HG03439 (cell line): ENCODE measurements around the gene DPY19L1.
"Not testable (repeated sequence)": the region's sequence is repeated elsewhere in the genome, so short reads cannot be mapped to it uniquely, and the experiment has no call there.

Source experiments
- ATAC-seq: cut with Tn5 transposase; IDR thresholded peaks from one replicate; pipeline ENCODE4 v1.9.1; 2021; ENCODE audit warnings: mild to moderate bottlenecking, moderate library complexity; ENCODE audit not compliant: unreplicated experiment

Gene DPY19L1

DNA sequence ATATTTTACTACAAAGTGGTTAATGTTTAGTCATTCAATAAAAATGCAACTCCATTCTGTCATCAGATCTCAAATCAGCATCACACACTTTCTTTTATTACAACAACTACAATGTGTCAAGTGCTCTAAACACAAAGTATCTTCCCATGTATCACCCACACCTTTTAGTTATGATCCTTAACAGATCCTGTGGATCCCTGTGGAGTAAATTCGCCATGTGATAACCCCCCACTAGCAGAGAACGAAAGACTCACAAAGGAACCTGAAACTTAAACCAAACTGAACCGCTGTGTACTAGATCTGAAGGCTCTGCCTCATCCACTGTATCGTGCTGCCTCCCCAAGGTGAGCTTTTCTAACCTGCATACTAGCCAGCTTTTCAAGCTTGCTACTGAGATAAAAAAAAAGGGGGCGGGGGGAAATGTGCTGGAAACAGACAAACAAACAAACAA, 1.7 kb downstream of the DPY19L1 start:
- no peak for ATAC-seq

DNA sequence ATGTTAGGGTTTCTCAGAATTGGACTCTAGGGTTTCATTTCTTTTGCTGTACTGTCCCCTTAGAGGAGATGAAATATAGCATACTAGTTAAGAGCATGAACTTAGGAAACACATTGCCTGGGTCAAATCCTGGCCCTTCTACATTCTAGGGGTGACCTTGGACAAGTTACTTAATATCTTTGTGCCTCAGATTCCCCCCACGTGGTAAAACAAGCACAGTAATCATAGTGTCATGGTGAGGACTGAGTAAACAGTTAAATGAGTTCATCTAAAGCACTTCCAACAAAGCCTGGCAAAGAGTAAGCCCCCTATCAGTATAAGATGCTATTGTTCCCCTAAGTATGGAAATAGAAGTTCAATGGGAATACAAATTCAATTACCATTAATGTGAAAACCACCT, 5.1 kb downstream of the DPY19L1 start:
- no peak for ATAC-seq

- no peak for ATAC-seq
These were observed 6.4 kb downstream of the DPY19L1 start for GRCh38 chr7:35030848-35031247.

DNA sequence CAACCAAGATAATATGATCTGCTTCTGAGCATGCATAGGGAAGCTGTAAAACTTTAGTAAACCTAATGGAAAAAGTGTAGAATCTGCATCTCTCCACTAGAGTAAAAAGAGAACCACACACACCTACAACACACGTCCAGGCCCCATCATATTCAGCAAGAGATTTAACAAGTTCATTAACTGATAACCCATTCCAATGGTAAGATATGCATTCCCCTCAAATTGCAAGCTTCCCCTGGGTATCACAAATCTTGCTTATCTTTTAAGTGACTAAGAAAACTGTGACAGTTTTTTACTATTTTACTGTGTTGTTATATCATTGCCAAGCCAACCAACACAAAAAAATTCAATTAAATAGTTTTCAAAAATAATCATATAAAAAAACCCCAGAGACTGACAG, 8.0 kb downstream of the DPY19L1 start:
- ATAC-seq, result no peak

DNA sequence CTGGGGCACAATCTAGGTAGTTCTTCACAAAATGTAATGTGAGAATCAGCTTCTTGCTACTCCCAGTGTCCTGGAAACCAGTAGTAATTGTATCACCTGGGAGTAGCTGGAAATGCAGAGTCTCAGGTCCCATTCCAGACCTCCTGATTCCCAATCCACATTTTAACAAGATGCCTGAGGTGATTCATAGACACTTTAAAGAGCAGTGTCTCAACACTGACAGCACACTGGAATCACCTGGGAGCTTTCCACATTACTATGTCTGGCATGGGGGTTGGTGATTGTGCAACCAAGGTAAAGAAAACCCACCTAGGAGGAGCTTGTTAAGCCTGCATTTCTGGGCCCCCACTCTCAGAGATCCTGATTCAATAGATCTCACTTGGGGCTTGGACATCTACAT, 11.1 kb downstream of the DPY19L1 start:
- ATAC-seq, result no peak

DNA sequence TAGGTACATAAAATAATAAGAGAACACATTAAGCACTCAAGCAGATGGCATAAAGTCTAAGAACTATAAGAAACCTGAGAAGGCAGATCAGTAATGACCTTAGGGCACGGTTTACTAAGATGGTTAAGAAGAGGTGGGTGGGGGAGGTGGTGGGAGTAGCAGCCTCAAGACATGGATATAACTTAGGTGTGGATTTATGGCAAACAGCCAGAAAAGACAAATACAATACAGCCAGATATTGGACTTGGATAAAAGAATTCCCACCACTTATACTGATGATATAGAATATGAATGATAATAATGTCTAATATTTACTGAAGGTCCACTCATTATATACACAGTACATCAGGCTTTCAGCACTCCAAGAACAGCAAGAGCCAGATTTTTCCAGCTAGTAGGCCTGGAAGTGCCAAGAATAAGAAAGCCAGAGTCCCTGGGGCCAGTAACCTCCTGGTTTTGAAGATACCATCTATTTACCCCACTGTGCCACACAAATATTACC, 11.9 kb downstream of the DPY19L1 start:
- no peak for ATAC-seq

DNA sequence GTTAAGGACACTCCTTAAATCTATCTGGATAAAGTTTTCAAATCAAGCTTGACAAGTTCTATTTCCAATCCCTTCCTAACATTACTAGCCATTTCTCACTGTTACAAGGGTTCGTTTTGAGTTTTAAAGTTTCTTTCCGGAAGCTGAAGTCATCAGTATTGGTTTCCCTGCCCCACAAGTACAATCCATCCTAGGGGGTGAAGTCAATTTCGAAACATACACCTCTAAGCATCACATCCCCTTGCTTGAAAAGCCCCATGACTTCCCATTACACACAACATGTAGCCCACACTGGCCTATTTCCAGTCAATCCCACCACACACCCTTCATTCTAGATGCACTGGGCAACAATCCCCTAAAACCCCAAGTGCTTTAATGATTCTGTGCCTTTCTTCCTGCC, 13.0 kb downstream of the DPY19L1 start:
- no peak for ATAC-seq

DNA sequence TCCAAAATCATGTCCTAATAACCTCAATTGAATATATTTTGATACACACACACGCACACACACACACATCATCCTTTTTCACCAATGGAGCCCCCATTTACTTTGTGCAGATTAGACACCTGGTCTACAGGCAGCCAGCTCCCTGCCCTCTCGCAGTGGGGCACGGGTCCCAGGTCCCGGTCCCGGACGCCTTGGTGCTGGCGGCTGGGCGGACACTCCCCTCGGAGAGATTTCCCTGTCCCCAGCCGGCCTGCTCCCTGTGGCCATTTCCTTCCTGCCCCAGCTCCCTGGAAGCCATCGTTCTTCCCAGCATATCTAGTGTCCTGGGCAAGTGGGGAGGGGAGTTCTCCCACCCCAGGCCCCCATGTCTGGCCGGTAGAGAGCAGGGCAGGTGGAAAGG, 14.6 kb downstream of the DPY19L1 start:
- no peak for ATAC-seq

DNA sequence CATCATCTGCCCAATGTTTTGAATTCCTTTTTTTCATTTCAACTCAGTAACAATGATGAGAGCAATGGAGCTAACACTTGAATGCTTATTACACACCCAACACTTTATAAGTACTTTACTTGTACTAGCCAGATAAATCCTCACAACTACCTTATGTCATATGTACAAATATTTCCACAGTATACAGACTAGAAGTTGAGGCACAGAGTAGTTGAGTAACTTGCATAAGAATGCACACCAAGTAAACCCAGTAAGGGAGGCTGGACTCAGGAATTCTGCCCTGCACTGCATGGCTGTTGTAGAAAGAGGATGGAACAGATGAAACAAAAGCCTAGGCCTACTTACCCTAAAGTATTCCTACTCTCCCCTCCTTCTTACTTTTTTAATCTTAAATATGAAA, 15.8 kb downstream of the DPY19L1 start:
- no peak for ATAC-seq

DNA sequence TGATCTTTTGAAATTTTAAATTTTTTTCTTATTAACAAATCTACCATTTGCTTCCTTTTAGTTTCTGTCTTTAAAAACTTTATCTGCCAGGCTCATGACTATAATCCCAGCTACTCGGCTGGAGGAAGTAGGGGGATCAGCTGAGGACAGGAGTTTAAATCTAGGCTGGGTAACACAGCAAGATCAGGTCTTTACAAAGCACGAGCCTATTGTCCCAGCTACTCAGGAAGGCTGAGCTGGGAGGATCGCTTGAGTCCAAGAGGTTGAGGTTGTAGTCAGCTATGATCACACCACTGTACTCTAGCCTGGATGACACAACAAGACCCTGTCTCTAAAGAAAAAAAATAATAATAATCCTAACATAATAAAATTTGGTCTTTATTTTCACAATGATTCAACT, 17.5 kb downstream of the DPY19L1 start:
- no peak for ATAC-seq

GRCh38 chr7:35019179-35019729, 18.0 kb downstream of the DPY19L1 start:
- no peak for ATAC-seq

DNA sequence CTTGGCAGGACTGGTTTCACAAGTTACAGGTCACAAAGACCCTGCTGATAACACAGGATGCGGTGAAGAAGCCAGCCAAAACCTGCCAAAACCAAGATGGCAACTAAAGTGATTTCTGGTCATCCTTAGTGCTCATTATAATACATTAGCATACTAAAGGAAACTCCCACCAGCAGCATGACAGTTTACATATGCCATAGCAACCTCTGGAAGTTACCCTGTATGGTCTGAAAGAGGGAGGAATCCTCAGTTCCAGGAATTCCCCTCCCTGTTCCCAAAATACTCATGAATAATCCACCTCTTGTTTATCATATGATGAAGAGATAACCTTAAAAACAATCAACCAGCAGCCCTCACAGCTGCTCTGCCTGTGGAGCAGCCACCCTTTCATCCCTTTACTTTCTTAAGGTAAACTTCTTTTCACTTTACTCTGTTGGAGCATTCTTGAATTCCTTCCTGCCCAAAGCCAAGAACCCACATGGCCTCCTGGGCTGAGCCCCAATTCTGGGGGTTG, 21.9 kb downstream of the DPY19L1 start:
- ATAC-seq, result no peak

DNA sequence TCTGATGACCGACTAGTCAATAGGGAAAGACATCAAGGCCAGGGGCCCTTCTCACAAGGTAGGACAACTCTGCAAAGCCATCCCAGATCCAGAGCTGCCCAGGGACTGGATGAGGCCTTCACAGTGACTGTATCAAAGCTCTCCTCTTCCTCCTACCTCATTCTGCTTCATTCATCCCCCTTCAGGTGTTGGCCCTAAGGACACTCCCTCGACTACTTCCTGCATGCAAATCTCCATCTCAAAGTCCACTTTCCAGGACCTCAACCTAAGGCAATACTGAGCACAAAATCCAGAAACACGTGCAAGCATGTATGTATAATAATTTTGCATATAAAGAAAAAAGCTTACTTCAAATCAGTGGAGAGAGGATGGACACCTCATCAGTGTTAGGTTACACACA, 25.1 kb downstream of the DPY19L1 start:
- no peak for ATAC-seq

- ATAC-seq, result no peak
These were observed 26.2 kb downstream of the DPY19L1 start for GRCh38 chr7:35011085-35011484.

- no peak for ATAC-seq
These were observed 29.5 kb downstream of the DPY19L1 start for GRCh38 chr7:35007768-35008167.

GRCh38 chr7:35004531-35005095, 32.7 kb downstream of the DPY19L1 start:
- no peak for ATAC-seq

- ATAC-seq, result no peak
These were observed 33.5 kb downstream of the DPY19L1 start for GRCh38 chr7:35003679-35004303.

- ATAC-seq, result not testable (repeated sequence)
These were observed 34.1 kb downstream of the DPY19L1 start for GRCh38 chr7:35003177-35003650.

DNA sequence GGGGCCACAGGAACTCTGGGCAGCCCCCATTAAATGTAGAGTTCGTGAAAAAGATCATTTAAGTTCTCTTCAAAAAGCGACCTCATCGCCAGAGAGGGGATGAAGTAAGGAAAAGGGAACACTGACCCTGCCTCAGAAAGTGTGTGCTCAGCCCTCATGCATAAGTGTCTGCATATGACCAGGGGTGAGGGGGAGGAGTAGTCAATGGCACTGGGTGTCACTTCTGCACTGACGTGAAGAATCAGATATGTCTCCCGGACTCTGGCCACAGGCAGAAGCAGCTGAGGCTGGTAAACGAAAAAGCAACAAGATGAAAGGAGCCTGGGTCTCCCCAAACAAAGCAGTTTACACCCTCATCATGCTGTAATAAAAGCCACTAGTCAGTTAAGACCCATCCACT, 39.0 kb downstream of the DPY19L1 start:
- not testable (repeated sequence) for ATAC-seq

- ATAC-seq, result not testable (repeated sequence)
These were observed 40.7 kb downstream of the DPY19L1 start for GRCh38 chr7:34996423-34997090.

- ATAC-seq, result no peak
These were observed 41.5 kb downstream of the DPY19L1 start for GRCh38 chr7:34995757-34996156.
